ENCODE data around the gene NUP214.

The NUP214 gene

DNA sequence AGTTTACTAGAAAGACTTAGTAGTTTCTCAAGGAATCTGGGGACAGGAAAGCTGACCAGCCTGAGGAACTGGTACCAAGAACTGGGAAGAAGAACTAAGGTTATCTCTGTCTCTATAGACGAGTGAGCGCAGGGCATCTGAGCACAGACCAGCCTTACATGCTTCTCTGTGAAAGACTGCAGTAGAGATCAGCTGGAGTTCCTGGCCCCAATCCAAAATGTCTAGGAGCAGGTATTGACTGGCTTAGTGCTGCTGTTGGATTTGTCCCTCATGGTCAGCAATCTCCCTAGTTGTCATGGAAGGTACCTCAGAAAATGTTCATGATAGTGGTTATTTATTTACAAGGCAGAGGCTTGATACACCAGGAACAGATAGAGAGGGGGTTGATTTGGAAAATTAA lies 13.3 kb downstream of the NUP214 start:
- TF ChIP-seq YY1 (IDR thresholded peaks at IDR 0.05; ENCODE audit: insufficient read depth, insufficient read length), result no peak
- no peak for TF ChIP-seq SUZ12 (IDR thresholded peaks at IDR 0.05; ENCODE audit: extremely low read depth, insufficient read depth, insufficient read length)
- TF ChIP-seq ZNF274 (IDR thresholded peaks at IDR 0.05; ENCODE audit: low read depth, low read length), result no peak
- Histone ChIP-seq H3K4me1 (ENCODE audit: insufficient read depth, insufficient read length) (no peaks in the 10 kb centered on the region), H3K36me3 (ENCODE audit: insufficient read depth, insufficient read length, low read length) (peaks cover 95% of the 10 kb centered on the region), H3K9me3 (ENCODE audit: insufficient read depth, low read length) (no peaks in the 10 kb centered on the region), H3K4me3 (ENCODE audit: insufficient read length, low read depth) (no peak overlapping the region), H3K9ac (ENCODE audit: insufficient read length, low read depth) (no peak overlapping the region), H3K27me3 (ENCODE audit: insufficient read depth, insufficient read length) (no peaks in the 10 kb centered on the region)
- DNase-seq (ENCODE audit: low read depth, low spot score), result no peak

- DNase-seq (ENCODE audit: low read depth, low spot score), result no peak
- Histone ChIP-seq H3K4me1 (ENCODE audit: insufficient read depth, insufficient read length) (no peaks in the 10 kb centered on the region), H3K27me3 (ENCODE audit: insufficient read depth, insufficient read length) (no peaks in the 10 kb centered on the region), H3K9ac (ENCODE audit: insufficient read length, low read depth) (no peak overlapping the region), H3K36me3 (ENCODE audit: insufficient read depth, insufficient read length, low read length) (peaks cover 92% of the 10 kb centered on the region), H3K9me3 (ENCODE audit: insufficient read depth, low read length) (no peaks in the 10 kb centered on the region), H3K4me3 (ENCODE audit: insufficient read length, low read depth) (no peak overlapping the region)
- TF ChIP-seq SUZ12 (IDR thresholded peaks at IDR 0.05; ENCODE audit: extremely low read depth, insufficient read depth, insufficient read length), result no peak
- no peak for TF ChIP-seq YY1 (IDR thresholded peaks at IDR 0.05; ENCODE audit: insufficient read depth, insufficient read length)
- TF ChIP-seq ZNF274 (IDR thresholded peaks at IDR 0.05; ENCODE audit: low read depth, low read length), result no peak
Observed at GRCh38 chr9:131140112-131140511, 14.7 kb downstream of the NUP214 start.

- no peak for DNase-seq (ENCODE audit: low read depth, low spot score)
- peaks cover 92% of the 10 kb centered on the region for H3K36me3 ChIP-seq (ENCODE audit: insufficient read depth, insufficient read length, low read length)
- H3K9ac ChIP-seq (ENCODE audit: insufficient read length, low read depth), result no peak overlapping the region
- TF ChIP-seq SUZ12 (IDR thresholded peaks at IDR 0.05; ENCODE audit: extremely low read depth, insufficient read depth, insufficient read length), result no peak
- no peak for TF ChIP-seq ZNF274 (IDR thresholded peaks at IDR 0.05; ENCODE audit: low read depth, low read length)
- no peak for TF ChIP-seq YY1 (IDR thresholded peaks at IDR 0.05; ENCODE audit: insufficient read depth, insufficient read length)
- H3K9me3 ChIP-seq (ENCODE audit: insufficient read depth, low read length), result no peaks in the 10 kb centered on the region
- H3K27me3 ChIP-seq (ENCODE audit: insufficient read depth, insufficient read length), result no peaks in the 10 kb centered on the region
- no peak overlapping the region for H3K4me3 ChIP-seq (ENCODE audit: insufficient read length, low read depth)
- no peaks in the 10 kb centered on the region for H3K4me1 ChIP-seq (ENCODE audit: insufficient read depth, insufficient read length)
Observed at GRCh38 chr9:131140550-131140949, 15.2 kb downstream of the NUP214 start.

DNA sequence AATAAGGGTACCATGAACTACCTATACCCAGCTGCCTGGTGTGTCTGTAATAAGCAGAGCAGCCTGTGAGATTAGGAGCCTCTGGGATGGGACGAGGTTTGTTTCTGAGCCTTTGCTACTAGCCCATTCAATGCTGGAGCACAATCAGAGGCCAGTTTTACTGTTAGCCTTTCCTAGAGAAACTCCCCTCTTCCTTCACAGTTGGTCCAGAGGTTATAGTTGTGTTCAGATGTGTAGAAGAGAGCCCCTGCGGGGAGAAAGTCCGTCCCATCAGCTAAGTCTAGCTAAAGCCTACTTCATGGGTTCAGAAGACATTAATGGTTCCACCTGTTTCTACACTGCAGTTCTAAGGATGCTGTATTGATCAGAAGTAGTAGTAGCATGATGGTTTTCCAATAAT lies 16.8 kb downstream of the NUP214 start:
- H3K9me3 ChIP-seq (ENCODE audit: insufficient read depth, low read length), result no peaks in the 10 kb centered on the region
- H3K4me3 ChIP-seq (ENCODE audit: insufficient read length, low read depth), result no peak overlapping the region
- TF ChIP-seq YY1 (IDR thresholded peaks at IDR 0.05; ENCODE audit: insufficient read depth, insufficient read length) (no peak), SUZ12 (IDR thresholded peaks at IDR 0.05; ENCODE audit: extremely low read depth, insufficient read depth, insufficient read length) (no peak), ZNF274 (IDR thresholded peaks at IDR 0.05; ENCODE audit: low read depth, low read length) (no peak)
- no peaks in the 10 kb centered on the region for H3K27me3 ChIP-seq (ENCODE audit: insufficient read depth, insufficient read length)
- H3K4me1 ChIP-seq (ENCODE audit: insufficient read depth, insufficient read length), result no peaks in the 10 kb centered on the region
- no peak for DNase-seq (ENCODE audit: low read depth, low spot score)
- H3K36me3 ChIP-seq (ENCODE audit: insufficient read depth, insufficient read length, low read length), result peaks cover 92% of the 10 kb centered on the region
- H3K9ac ChIP-seq (ENCODE audit: insufficient read length, low read depth), result no peak overlapping the region

DNA sequence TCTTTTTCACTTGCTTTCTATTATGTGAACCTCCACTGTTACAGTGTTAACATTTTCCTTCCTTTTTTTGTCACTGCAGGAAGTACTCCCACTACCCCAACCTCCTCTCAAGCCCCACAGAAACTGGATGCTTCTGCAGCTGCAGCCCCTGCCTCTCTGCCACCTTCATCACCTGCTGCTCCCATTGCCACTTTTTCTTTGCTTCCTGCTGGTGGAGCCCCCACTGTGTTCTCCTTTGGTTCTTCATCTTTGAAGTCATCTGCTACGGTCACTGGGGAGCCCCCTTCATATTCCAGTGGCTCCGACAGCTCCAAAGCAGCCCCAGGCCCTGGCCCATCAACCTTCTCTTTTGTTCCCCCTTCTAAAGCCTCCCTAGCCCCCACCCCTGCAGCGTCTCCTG lies 18.8 kb downstream of the NUP214 start:
- no peaks in the 10 kb centered on the region for H3K27me3 ChIP-seq (ENCODE audit: insufficient read depth, insufficient read length)
- H3K36me3 ChIP-seq (ENCODE audit: insufficient read depth, insufficient read length, low read length), result peaks cover 93% of the 10 kb centered on the region
- no peak overlapping the region for H3K9ac ChIP-seq (ENCODE audit: insufficient read length, low read depth)
- no peaks in the 10 kb centered on the region for H3K9me3 ChIP-seq (ENCODE audit: insufficient read depth, low read length)
- no peak overlapping the region for H3K4me3 ChIP-seq (ENCODE audit: insufficient read length, low read depth)
- no peak for DNase-seq (ENCODE audit: low read depth, low spot score)
- no peaks in the 10 kb centered on the region for H3K4me1 ChIP-seq (ENCODE audit: insufficient read depth, insufficient read length)
- TF ChIP-seq ZNF274 (IDR thresholded peaks at IDR 0.05; ENCODE audit: low read depth, low read length) (no peak), YY1 (IDR thresholded peaks at IDR 0.05; ENCODE audit: insufficient read depth, insufficient read length) (no peak), SUZ12 (IDR thresholded peaks at IDR 0.05; ENCODE audit: extremely low read depth, insufficient read depth, insufficient read length) (no peak)

DNA sequence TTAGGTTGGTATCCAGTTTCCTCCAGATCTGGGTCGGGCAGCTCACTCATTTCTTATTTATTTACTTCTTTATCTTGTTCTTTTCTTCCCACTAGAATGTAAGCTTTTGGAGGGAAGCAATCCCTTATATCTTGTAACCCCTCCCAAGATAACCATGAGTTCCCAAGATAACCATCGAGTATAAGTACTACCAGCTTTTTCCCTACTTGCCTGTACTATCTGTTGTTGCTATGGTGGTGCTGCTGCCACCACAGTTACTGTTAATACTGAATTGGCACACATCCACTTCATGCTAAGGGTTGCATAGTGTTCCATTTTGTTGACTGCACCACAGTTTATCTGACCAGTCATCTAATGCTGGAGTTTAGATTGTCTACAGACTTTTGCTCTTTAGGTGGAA lies 19.9 kb downstream of the NUP214 start:
- TF ChIP-seq ZNF274 (IDR thresholded peaks at IDR 0.05; ENCODE audit: low read depth, low read length), result no peak
- no peak for TF ChIP-seq SUZ12 (IDR thresholded peaks at IDR 0.05; ENCODE audit: extremely low read depth, insufficient read depth, insufficient read length)
- no peak for TF ChIP-seq YY1 (IDR thresholded peaks at IDR 0.05; ENCODE audit: insufficient read depth, insufficient read length)
- H3K9ac ChIP-seq (ENCODE audit: insufficient read length, low read depth), result no peak overlapping the region
- H3K27me3 ChIP-seq (ENCODE audit: insufficient read depth, insufficient read length), result no peaks in the 10 kb centered on the region
- no peak overlapping the region for H3K4me3 ChIP-seq (ENCODE audit: insufficient read length, low read depth)
- no peaks in the 10 kb centered on the region for H3K9me3 ChIP-seq (ENCODE audit: insufficient read depth, low read length)
- H3K4me1 ChIP-seq (ENCODE audit: insufficient read depth, insufficient read length), result no peaks in the 10 kb centered on the region
- H3K36me3 ChIP-seq (ENCODE audit: insufficient read depth, insufficient read length, low read length), result peaks cover 93% of the 10 kb centered on the region
- no peak for DNase-seq (ENCODE audit: low read depth, low spot score)

GRCh38 chr9:131146186-131146585 lies 20.8 kb downstream of the NUP214 start:
- H3K4me1 ChIP-seq (ENCODE audit: insufficient read depth, insufficient read length), result no peaks in the 10 kb centered on the region
- TF ChIP-seq SUZ12 (IDR thresholded peaks at IDR 0.05; ENCODE audit: extremely low read depth, insufficient read depth, insufficient read length) (no peak), ZNF274 (IDR thresholded peaks at IDR 0.05; ENCODE audit: low read depth, low read length) (no peak), YY1 (IDR thresholded peaks at IDR 0.05; ENCODE audit: insufficient read depth, insufficient read length) (no peak)
- no peaks in the 10 kb centered on the region for H3K27me3 ChIP-seq (ENCODE audit: insufficient read depth, insufficient read length)
- H3K36me3 ChIP-seq (ENCODE audit: insufficient read depth, insufficient read length, low read length), result peaks cover 93% of the 10 kb centered on the region
- no peak overlapping the region for H3K9ac ChIP-seq (ENCODE audit: insufficient read length, low read depth)
- DNase-seq (ENCODE audit: low read depth, low spot score), result no peak
- no peak overlapping the region for H3K4me3 ChIP-seq (ENCODE audit: insufficient read length, low read depth)
- H3K9me3 ChIP-seq (ENCODE audit: insufficient read depth, low read length), result no peaks in the 10 kb centered on the region
